A172 (cell line): ENCODE data around the gene SPC24. TPM values are rescaled to one million over a fixed set of nuclear protein-coding genes. Genes with fewer than 3 reads are reported as not detected.
A peak's percentile ranks its signal among the peaks of the same experiment; 100 is the strongest.

Experiments
- DNase-seq: peaks from one replicate; pipeline ENCODE4 v3.0.0-alpha.2; 2015; ENCODE audit warnings: low spot score
- total RNA-seq: library from RNA; depleted of rRNA; stranded (reverse); fragments of >200 nt; shearing (Covaris generic); gene quantifications from 2 replicates; pipeline ENCODE4 v1.2.3, GENCODE V29; 2014; rRNA removed

Gene SPC24
- total RNA-seq, result 109 and 113 TPM in 2 replicates

DNA sequence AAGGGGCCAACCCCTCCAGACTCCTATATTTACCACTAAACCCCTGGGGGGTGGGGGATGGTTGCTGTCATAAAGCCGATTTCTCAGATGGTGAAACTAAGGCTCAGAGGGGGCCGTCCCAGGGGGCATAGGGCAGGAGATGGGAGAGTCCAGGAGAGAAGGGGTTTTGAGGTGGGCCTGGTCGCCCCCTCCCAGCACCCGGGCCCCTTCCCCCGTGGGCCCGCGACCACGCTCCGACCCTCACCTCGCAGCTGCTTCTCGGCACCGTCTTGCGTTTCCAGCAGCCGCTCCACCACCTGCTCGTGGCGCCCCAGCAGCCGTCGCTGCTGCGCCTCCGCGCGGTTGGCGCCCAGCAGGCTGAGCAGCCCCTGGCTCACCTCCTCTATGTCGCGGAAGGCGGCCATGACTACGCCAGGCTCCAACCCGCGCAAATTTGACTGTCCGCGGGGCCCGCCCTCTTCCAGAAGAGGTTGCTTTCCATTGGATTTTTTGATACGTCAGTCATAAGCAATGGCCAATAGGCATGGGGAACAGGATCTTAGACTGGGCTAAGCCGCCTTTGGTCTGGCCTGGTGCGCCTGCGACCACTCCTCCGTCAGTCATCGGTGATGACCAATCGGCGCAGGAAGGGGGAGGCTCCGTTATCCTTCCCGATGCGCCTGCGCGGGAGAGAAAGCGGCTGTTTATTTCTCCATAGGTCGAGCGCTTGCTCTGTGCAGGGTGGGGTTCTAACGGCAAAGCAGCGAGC lies at the start of gene SPC24:
Gene SPC24, minus strand, starts transcription at position 410 of the 748 bp plus-strand sequence. Its CDS starts 6 bp downstream, at position 404.
- DNase-seq, result peak; percentile 99

GRCh38 chr19:11204943-11205349 lies 49.4 kb upstream of the SPC24 start:
- peak; percentile 49 for DNase-seq

GRCh38 chr19:11204076-11204602 lies 48.6 kb upstream of the SPC24 start:
- no peak for DNase-seq

DNA sequence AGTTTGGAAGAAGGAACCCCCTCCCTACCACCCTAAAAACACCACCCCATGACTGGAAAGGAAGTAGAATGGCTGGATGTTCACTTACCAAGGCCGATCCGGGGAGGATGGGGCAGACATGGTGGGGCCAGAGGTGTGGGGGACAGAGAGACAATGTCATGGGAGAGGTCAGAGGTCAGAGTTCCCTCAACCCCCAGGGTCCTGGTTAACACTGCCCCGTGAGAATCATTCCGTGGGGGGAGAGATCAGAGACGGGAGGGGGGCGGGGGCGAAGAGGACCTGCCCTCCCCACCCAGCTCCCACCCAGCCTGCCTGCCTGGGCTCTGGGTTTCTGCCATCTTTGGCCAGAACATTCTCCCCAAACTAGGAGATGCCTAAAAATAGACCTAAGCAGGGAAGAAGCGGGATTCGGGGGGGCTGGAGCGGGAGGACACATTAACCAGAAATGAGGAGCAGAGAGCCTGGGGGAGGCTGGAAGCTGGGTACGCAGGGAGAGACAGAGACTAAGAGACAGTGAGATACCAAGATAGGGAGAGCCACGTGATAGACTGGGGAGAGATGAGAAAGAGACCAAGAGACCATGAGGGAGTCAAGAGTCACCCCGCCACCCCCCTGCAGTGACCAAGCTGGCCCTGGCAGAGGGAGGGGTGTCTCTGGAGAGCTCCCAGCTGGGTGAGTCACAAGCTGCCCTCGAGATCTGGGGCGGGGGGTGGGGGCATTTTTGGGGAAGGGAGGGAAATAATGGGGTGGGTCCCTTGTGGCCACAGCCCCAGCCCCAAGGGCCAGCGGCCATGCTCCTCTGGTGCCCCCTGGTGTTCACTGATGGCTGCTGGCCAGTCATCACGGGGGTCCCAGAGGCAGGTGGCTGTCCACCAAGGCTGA lies 47.9 kb upstream of the SPC24 start:
- DNase-seq, result peak; percentile 96

GRCh38 chr19:11202488-11203193 lies 47.1 kb upstream of the SPC24 start:
- no peak for DNase-seq

GRCh38 chr19:11201791-11202190 lies 46.2 kb upstream of the SPC24 start:
- DNase-seq, result no peak

- DNase-seq, result no peak
Measured at GRCh38 chr19:11200931-11201330, 45.3 kb upstream of the SPC24 start.

DNA sequence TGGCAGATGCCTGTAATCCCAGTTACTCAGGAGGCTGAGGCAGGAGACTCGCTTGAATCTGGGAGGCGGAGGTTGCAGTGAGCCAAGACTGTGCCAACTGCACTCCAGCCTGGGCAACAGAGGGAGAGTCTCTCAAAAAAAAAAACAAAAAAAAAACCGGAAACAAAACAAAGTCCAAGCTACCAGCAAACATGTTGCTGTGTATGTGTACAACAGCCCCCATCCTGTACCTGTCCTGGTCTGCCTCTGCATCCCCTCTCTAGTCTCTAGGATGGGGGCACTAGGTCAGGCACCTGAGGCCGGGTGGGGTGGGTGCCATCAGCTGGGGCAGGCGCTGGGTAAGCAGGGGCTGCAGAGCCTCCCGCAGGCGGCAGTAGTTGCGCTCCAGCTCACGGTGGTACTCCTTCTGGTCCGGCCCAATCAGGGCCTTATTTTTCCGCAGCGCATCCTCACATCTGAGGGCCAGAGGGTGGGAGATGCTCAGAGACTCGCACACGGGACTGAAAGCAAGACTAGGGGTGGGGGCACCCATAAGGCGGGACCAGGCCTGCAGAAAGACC lies 44.5 kb upstream of the SPC24 start:
- no peak for DNase-seq

DNA sequence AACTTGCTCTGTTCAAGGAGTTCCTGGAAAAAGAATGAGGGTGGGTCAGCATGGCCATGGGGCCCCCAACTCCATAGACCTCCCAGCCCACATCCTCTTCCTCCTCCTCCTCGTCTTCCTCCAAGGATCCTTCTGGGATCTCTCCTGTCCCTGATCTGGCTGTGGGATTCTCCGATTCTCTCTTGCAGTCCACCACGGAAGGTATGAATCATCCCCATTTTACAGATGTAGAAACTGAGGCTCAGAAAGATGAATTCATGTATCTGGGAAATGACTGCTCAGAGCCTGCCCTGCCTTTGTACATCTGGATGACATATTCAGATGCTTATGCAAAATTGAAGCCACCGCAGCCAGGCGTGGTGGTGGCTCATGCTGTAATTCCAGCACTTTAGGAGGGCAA lies 43.9 kb upstream of the SPC24 start:
- no peak for DNase-seq

DNA sequence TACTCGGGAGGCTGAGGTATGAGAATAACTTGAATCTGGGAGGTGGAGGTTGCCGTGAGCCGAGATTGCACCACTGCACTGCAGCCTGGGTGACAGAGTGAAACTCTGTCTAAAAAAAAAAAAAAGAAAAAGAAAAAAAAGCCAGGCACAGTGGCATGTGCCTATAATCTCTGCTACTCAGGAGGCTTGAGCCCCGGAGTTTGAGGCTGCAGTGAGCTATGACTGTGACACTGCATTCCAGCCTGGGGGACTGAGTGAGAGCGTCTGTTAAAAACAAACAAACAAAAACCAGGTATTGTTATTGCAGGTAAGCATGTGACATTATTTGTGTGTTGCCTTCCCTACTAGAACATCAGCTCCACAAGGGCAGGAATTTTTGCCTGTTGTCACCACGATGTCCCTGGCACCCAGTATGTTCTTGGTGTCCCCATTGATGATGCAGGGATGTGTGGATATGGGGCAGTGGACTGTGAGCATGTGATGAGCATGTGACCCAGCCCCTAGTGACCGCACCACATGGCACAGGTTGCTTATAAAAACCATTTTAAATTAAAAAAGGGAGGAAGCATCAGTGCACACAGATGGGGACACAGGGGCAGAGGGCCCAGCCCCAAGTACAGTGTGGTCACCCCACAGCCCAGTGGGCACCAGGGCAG lies 43.3 kb upstream of the SPC24 start:
- no peak for DNase-seq

DNA sequence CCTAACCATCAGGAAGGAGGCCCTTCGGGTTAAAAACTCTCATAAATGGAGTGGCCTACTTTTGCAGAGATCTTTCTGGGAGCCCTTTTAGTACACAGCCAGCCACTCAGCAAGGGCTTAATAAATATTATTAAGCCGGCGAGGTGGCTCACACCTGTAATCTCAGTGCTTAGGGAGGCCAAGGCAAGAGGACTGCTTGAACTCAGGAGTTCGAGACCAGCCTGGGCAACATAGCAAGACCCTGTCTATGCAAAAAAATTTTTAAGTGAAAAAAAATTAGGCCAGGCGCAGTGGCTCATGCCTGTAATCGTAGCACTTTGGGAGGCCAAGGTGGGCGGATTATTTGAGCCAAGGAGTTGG lies 42.6 kb upstream of the SPC24 start:
- no peak for DNase-seq

- DNase-seq, result peak; percentile 60
Measured at GRCh38 chr19:11197291-11198174, 42.0 kb upstream of the SPC24 start, which contains the start of gene KANK2. KANK2 (minus strand) TSS chr19:11197545; CDS start chr19:11194511, 3,034 bp downstream.

GRCh38 chr19:11196406-11197287 lies 41.1 kb upstream of the SPC24 start:
- DNase-seq, result no peak

- DNase-seq, result no peak
Measured at GRCh38 chr19:11195681-11196080, 40.1 kb upstream of the SPC24 start.

DNA sequence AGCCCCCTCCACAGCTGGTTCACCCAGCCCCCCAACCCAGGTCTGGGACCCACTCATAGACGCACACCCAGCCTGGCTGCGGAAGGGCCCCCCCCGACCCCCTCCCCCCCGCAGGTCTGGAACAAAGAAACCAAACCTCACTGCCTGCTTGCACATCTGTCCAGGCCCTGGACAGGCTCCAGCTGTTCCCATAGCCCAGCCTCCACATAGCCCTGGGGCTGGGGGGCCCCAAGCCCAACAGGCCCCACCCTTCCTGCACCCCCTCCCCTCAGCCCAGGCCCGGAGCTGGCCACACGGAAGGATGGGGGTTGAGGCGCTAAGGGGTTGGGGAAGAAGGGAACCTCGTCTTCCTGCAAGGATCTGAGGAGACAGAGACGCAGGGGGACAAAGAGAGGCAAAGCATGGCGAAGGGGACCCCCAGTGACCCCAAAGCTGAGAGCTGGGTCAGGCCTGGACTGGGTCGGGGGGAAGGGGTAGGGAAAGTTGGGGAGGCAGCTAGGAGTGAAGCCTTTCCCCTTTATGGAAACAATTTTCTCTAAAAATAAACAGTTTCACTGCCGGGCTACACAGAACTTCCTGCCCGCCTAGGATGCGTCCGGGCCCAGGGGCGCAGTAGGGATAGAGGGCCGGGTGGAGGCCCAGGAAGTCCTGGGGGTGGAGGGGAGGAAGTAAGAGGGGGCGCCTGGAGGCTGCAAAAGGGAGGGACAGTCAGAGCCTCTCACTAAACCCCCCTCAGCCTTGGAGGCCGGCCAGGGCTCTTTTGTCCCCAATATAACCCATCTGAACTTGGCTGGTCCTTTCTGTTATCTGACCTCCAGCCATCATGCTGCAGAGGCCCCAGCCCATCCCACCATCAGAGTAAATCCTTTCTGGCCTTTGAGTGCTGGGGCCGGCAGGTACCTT lies 39.3 kb upstream of the SPC24 start:
- no peak for DNase-seq

DNA sequence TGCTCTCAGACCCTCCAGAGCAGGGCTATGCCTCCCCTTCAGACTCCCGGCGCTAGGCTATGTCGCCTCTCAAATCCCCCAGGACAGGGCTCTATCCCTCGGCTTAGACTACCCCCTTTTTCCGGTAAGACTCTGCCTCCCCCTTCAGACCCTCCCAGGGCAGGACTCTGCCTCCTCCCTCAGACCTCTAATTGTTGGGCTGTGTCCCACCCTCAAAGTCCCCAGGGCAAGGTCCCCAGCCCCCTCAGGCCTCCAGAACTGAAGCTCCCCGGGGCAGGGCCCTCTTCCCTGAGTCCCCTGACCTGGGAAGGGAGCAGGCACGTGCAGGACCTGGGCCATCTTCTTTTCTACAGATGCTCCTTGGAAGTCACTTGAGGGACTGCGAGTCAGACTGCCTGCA lies 38.6 kb upstream of the SPC24 start:
- no peak for DNase-seq

GRCh38 chr19:11192957-11193939 lies 37.7 kb upstream of the SPC24 start:
- no peak for DNase-seq
